HAP-1 (cell line): ENCODE data around the gene AJM1.

Source experiments
- DNase-seq, 2 experiments: peaks; one replicate each; pipeline ENCODE4 v3.0.0-alpha.2; 2016 to 2020; ENCODE audit warnings: low spot score in 2 of 2
- H3K27me3 ChIP-seq: fragments of 250-450 bp; sonication (Bioruptor Pico); 2 replicates; pipeline ENCODE4 v1.5.1; 2020; ENCODE audit warnings: low read depth, mild to moderate bottlenecking, moderate library complexity
- H3K36me3 ChIP-seq: fragments of 250-450 bp; sonication (Bioruptor Pico); replicated peaks from 2 replicates; pipeline ENCODE4 v1.5.1; 2020; ENCODE audit warnings: mild to moderate bottlenecking
- H3K4me1 ChIP-seq: fragments of 250-450 bp; sonication (Bioruptor Pico); 2 replicates; pipeline ENCODE4 v1.5.1; 2020; ENCODE audit warnings: mild to moderate bottlenecking
- H3K4me3 ChIP-seq: fragments of 250-450 bp; sonication (Bioruptor Pico); 2 replicates; pipeline ENCODE4 v1.5.1; 2020; ENCODE audit warnings: mild to moderate bottlenecking, moderate library complexity
- H3K9me3 ChIP-seq: fragments of 250-450 bp; sonication (Bioruptor Pico); 2 replicates; pipeline ENCODE4 v1.5.1; 2020; ENCODE audit warnings: mild to moderate bottlenecking, moderate library complexity
- in situ Hi-C: fragments of 300-500 bp; cut with MboI; formaldehyde crosslinking; loops from 3 replicates; pipeline ENCODE4 v1.14.3; 2020; ENCODE audit warnings: low sequenced_read_pairs, inconsistent platforms, mixed read lengths

AJM1 gene

GRCh38 chr9:136856541-136857141 lies 14.4 kb downstream of the AJM1 start:
- no peaks in the 10 kb centered on the region for H3K9me3 ChIP-seq
- peak in 1 of 2 experiments; percentile 12 for DNase-seq
- no peaks in the 10 kb centered on the region for H3K27me3 ChIP-seq
- peaks cover 15% of the 10 kb centered on the region for H3K36me3 ChIP-seq
- no peak overlapping the region for H3K4me3 ChIP-seq
- in situ Hi-C loops: no loop called here
- no peaks in the 10 kb centered on the region for H3K4me1 ChIP-seq

GRCh38 chr9:136857166-136857565 lies 14.9 kb downstream of the AJM1 start:
- DNase-seq: no peak
- Histone ChIP-seq H3K9me3 (no peaks in the 10 kb centered on the region), H3K4me1 (no peaks in the 10 kb centered on the region), H3K27me3 (no peaks in the 10 kb centered on the region), H3K36me3 (peaks cover 17% of the 10 kb centered on the region), H3K4me3 (no peak overlapping the region)
- in situ Hi-C loops: no loop called here

GRCh38 chr9:136857581-136858412 lies 15.5 kb downstream of the AJM1 start:
- Histone ChIP-seq H3K4me1 (no peaks in the 10 kb centered on the region), H3K4me3 (no peak overlapping the region), H3K9me3 (no peaks in the 10 kb centered on the region), H3K36me3 (peaks cover 23% of the 10 kb centered on the region), H3K27me3 (no peaks in the 10 kb centered on the region)
- DNase-seq: peak in 1 of 2 experiments; percentile 10
- in situ Hi-C loops: no loop called here

GRCh38 chr9:136858452-136858843 lies 16.2 kb downstream of the AJM1 start:
- Histone ChIP-seq H3K9me3 (no peaks in the 10 kb centered on the region), H3K4me3 (no peak overlapping the region), H3K4me1 (no peaks in the 10 kb centered on the region), H3K27me3 (no peaks in the 10 kb centered on the region), H3K36me3 (peaks cover 30% of the 10 kb centered on the region)
- in situ Hi-C loops: no loop called here
- DNase-seq: no peak

- Histone ChIP-seq H3K27me3 (no peaks in the 10 kb centered on the region), H3K9me3 (no peaks in the 10 kb centered on the region), H3K4me3 (no peak overlapping the region), H3K36me3 (peaks cover 36% of the 10 kb centered on the region), H3K4me1 (no peaks in the 10 kb centered on the region)
- no peak for DNase-seq
- in situ Hi-C loops: no loop called here
These were observed 16.8 kb downstream of the AJM1 start for GRCh38 chr9:136858844-136859757.

- no peaks in the 10 kb centered on the region for H3K9me3 ChIP-seq
- no peak overlapping the region for H3K4me3 ChIP-seq
- no peaks in the 10 kb centered on the region for H3K27me3 ChIP-seq
- in situ Hi-C loops: no loop called here
- H3K36me3 ChIP-seq: peaks cover 45% of the 10 kb centered on the region
- H3K4me1 ChIP-seq: peaks cover 6% of the 10 kb centered on the region
- DNase-seq: no peak
These were observed 18.3 kb downstream of the AJM1 start for GRCh38 chr9:136860529-136860928.

- in situ Hi-C loops: no loop called here
- H3K36me3 ChIP-seq: peaks cover 45% of the 10 kb centered on the region
- H3K27me3 ChIP-seq: no peaks in the 10 kb centered on the region
- no peaks in the 10 kb centered on the region for H3K9me3 ChIP-seq
- H3K4me1 ChIP-seq: peaks cover 6% of the 10 kb centered on the region
- no peak for DNase-seq
- H3K4me3 ChIP-seq: no peak overlapping the region
These were observed 18.9 kb downstream of the AJM1 start for GRCh38 chr9:136860933-136861873.

- DNase-seq: no peak
- Histone ChIP-seq H3K9me3 (peaks cover 3% of the 10 kb centered on the region), H3K27me3 (no peaks in the 10 kb centered on the region), H3K4me1 (peaks cover 6% of the 10 kb centered on the region), H3K4me3 (no peak overlapping the region), H3K36me3 (peaks cover 45% of the 10 kb centered on the region)
- in situ Hi-C loops: no loop called here
These were observed 19.7 kb downstream of the AJM1 start for GRCh38 chr9:136861874-136862457.

- Histone ChIP-seq H3K4me1 (peaks cover 6% of the 10 kb centered on the region), H3K27me3 (no peaks in the 10 kb centered on the region), H3K9me3 (peaks cover 5% of the 10 kb centered on the region), H3K36me3 (peaks cover 45% of the 10 kb centered on the region), H3K4me3 (no peak overlapping the region)
- no peak for DNase-seq
- in situ Hi-C loops: no loop called here
These were observed 20.8 kb downstream of the AJM1 start for GRCh38 chr9:136862849-136863622.

GRCh38 chr9:136863623-136864273 lies 21.5 kb downstream of the AJM1 start:
- Histone ChIP-seq H3K36me3 (peaks cover 45% of the 10 kb centered on the region), H3K4me1 (peaks cover 6% of the 10 kb centered on the region), H3K27me3 (no peaks in the 10 kb centered on the region), H3K9me3 (peaks cover 5% of the 10 kb centered on the region), H3K4me3 (no peak overlapping the region)
- in situ Hi-C loops: no loop called here
- DNase-seq: no peak

GRCh38 chr9:136865041-136865767 lies 22.9 kb downstream of the AJM1 start:
- Histone ChIP-seq H3K36me3 (peaks cover 45% of the 10 kb centered on the region), H3K4me3 (peak overlapping the region; percentile 71), H3K4me1 (peaks cover 6% of the 10 kb centered on the region), H3K27me3 (no peaks in the 10 kb centered on the region), H3K9me3 (peaks cover 7% of the 10 kb centered on the region)
- DNase-seq: no peak
- in situ Hi-C loops: no loop called here
